Measurements from ENCODE around the gene AQP12A. TPM values are rescaled to one million over a fixed set of nuclear protein-coding genes. Genes with fewer than 3 reads are reported as not detected.

The AQP12A gene
- polyA plus RNA-seq, 4 donors = 0.57 to 1.5 (median 0.93) TPM; not detected in 1

- DNase-seq (ENCODE audit: low read depth in 4 of 4, low spot score in 2 of 4) = no peak
Observed at GRCh38 chr2:240719676-240720545, 28.2 kb downstream of the AQP12A start.

- DNase-seq (ENCODE audit: low read depth in 4 of 4, low spot score in 2 of 4) = no peak
Observed at GRCh38 chr2:240720686-240721595, 29.3 kb downstream of the AQP12A start.

GRCh38 chr2:240721596-240722180 is 30.0 kb downstream of the AQP12A start:
- no peak for DNase-seq (ENCODE audit: low read depth in 4 of 4, low spot score in 2 of 4)

DNA sequence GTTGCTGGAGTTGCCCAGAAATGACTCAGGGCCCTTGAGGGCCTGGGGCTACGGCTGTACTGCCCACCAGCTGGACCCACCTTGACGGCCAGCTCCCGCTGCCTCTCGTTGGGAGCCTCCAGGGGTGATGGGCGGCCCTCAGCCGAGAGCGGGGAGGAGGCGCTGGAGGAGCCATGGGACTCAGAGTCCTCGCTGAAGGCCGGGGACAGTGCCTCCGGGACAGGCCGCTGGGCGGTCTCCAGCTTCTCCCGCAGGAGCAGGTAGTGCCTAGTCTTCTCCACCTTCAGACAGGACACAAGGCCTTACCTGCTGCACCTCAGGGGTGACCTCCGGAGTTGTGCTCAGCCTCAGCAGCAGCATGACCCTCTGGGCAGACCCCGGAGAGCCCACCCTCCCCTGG is 30.7 kb downstream of the AQP12A start:
- no peak for DNase-seq (ENCODE audit: low read depth in 4 of 4, low spot score in 2 of 4)

GRCh38 chr2:240722796-240723735 is 31.4 kb downstream of the AQP12A start:
- DNase-seq (ENCODE audit: low read depth in 4 of 4, low spot score in 2 of 4) = no peak

- DNase-seq (ENCODE audit: low read depth in 4 of 4, low spot score in 2 of 4) = no peak
Observed at GRCh38 chr2:240723851-240724250, 32.2 kb downstream of the AQP12A start.

DNA sequence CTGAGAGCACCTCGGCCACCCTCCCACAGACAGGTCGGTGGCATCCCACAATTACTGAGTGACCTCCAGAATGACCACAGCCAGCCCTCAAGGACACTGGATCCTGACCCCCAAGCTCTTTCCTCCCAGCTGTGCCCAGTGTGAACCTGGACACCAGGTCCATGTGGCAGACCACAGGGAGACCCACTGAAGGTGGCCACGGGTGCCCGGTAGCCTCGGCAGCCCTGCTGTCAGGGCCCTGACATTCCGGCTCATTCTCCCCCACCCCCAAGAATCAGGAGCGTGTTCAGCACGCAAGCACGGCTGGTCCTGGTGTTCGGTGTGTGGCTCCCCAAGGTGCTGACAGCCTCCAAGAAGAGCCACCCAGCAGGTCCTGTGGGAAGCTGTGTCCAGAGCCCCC is 32.8 kb downstream of the AQP12A start:
- no peak for DNase-seq (ENCODE audit: low read depth in 4 of 4, low spot score in 2 of 4)

- DNase-seq (ENCODE audit: low read depth in 4 of 4, low spot score in 2 of 4) = no peak
Observed at GRCh38 chr2:240725266-240725665, 33.6 kb downstream of the AQP12A start.

GRCh38 chr2:240725671-240726070 is 34.0 kb downstream of the AQP12A start:
- DNase-seq (ENCODE audit: low read depth in 4 of 4, low spot score in 2 of 4) = no peak

DNA sequence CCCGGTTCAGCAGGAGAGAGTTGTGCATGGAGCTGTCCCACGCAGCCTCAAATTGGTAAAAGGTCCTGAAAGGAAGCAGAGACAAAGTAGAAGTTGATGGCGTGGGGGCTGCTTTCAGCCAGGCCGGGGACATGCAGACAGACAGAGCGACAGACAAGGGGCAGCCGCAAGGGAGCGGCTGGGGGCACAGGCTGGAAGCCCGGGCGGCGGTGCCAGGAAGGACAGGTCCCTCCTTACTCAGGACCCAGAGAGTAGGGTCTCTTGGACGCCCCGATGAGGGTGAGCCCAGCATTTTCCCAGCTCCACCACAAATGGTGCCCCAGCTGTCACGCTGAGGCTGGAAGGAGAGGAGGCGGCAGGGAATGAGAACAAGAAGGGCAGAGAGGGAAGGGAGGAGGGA is 35.2 kb downstream of the AQP12A start:
- no peak for DNase-seq (ENCODE audit: low read depth in 4 of 4, low spot score in 2 of 4)

GRCh38 chr2:240727439-240727838 is 35.8 kb downstream of the AQP12A start:
- no peak for DNase-seq (ENCODE audit: low read depth in 4 of 4, low spot score in 2 of 4)

- no peak for DNase-seq (ENCODE audit: low read depth in 4 of 4, low spot score in 2 of 4)
Observed at GRCh38 chr2:240727913-240728312, 36.2 kb downstream of the AQP12A start.

DNA sequence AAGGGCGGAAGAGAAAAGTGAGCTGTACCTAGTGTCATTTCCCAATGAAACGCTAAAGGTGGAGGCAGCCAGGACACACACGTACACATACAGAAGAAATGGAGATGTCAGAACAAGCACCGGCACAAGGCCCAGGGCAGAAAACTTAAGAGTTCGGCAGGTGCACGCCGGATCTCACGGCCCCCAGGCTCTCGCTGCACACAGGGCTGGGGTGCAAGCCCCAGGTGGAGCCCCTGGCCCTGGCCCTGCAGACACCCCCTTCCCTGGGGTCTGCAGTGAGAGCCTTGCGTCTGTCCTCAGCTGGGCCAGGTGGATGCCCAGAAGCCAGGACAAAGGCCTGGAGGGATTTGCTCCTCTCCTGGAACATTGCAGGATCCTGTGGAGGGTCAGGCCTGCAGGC is 36.7 kb downstream of the AQP12A start:
- DNase-seq (ENCODE audit: low read depth in 4 of 4, low spot score in 2 of 4) = no peak

- DNase-seq (ENCODE audit: low read depth in 4 of 4, low spot score in 2 of 4) = no peak
Observed at GRCh38 chr2:240728827-240729226, 37.2 kb downstream of the AQP12A start.

GRCh38 chr2:240730501-240731177 is 39.0 kb downstream of the AQP12A start:
- DNase-seq (ENCODE audit: low read depth in 4 of 4, low spot score in 2 of 4) = peak in 1 of 4 donors; percentile 8

DNA sequence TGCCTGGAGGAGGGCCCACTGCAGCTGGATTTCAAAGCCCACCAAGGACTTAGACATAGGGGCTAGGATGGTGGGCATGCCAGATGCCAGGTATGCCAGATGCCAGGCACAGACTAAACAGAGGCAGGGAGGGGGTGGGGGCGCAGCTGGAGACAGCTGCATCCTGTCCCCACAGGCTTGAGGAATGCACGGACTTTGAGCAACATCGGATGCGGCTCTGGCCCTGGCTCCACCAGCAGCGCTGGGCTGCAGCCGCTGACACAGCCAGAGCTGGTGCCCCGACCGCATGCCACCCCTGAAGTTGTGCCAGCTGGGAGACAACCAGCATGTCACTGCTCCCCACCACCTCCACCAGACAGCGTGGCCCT is 39.5 kb downstream of the AQP12A start:
- no peak for DNase-seq (ENCODE audit: low read depth in 4 of 4, low spot score in 2 of 4)

GRCh38 chr2:240732184-240732583 is 40.5 kb downstream of the AQP12A start:
- DNase-seq (ENCODE audit: low read depth in 4 of 4, low spot score in 2 of 4) = no peak

- no peak for DNase-seq (ENCODE audit: low read depth in 4 of 4, low spot score in 2 of 4)
Observed at GRCh38 chr2:240732911-240733622, 41.4 kb downstream of the AQP12A start.

All from left renal cortex interstitium (tissue), 4 donors.